A673 (cell line): ENCODE results near the gene UBFD1.

ENCODE experiments used
- EZH2 ChIP-seq: fragments of 200-600 bp; sonication (generic); IDR thresholded peaks from 2 replicates; pipeline ENCODE4 v1.6.1; 2017; ENCODE audit warnings: borderline replicate concordance, low read depth, mild to moderate bottlenecking, mixed read lengths, antibody characterized with exemption, low read length; ENCODE audit not compliant: poor library complexity, severe bottlenecking
- TF ChIP-seq, protein P1 (sequence below): fragments of 300-800, 200-600 bp; sonication (generic); conservative IDR thresholded peaks from 2 replicates; pipeline ENCODE4 v1.5.1; 2017; ENCODE audit warnings: low read depth, mild to moderate bottlenecking, antibody characterized with exemption, low read length, moderate library complexity, mixed read lengths

DNA sequence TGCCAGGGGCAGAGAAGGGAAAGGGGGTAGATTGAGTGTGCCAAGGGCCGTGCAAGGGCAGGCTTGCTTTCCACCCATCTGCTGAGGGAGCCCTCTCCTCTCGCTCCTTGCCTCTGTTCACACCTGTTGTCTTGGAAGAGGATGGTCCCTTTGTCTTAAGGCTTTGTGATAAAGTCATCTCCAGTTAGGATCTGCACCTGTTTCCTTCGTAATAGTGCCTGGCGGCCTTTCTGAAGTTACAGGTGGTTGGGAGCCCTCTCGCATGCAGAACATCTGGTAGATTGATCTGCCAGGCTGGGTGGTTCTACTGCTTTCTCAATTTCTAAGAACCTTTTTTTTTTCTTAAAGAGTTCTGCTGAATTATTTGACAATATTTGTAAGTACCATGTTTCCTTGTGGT, 16.3 kb downstream of the UBFD1 start:
- TF ChIP-seq, protein P1, sequence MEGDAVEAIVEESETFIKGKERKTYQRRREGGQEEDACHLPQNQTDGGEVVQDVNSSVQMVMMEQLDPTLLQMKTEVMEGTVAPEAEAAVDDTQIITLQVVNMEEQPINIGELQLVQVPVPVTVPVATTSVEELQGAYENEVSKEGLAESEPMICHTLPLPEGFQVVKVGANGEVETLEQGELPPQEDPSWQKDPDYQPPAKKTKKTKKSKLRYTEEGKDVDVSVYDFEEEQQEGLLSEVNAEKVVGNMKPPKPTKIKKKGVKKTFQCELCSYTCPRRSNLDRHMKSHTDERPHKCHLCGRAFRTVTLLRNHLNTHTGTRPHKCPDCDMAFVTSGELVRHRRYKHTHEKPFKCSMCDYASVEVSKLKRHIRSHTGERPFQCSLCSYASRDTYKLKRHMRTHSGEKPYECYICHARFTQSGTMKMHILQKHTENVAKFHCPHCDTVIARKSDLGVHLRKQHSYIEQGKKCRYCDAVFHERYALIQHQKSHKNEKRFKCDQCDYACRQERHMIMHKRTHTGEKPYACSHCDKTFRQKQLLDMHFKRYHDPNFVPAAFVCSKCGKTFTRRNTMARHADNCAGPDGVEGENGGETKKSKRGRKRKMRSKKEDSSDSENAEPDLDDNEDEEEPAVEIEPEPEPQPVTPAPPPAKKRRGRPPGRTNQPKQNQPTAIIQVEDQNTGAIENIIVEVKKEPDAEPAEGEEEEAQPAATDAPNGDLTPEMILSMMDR, result no peak
- TF ChIP-seq EZH2, result no peak
